ENCODE measurements around the gene SOBP. TPM values are rescaled to one million over a fixed set of nuclear protein-coding genes. Genes with fewer than 3 reads are reported as not detected.

Gene SOBP
- total and polyA plus RNA-seq, 2 donors (not counting 3 experiments of a cell fraction or from before 2014, with no cell fraction given) = 0.35 to 6.6 TPM

DNA sequence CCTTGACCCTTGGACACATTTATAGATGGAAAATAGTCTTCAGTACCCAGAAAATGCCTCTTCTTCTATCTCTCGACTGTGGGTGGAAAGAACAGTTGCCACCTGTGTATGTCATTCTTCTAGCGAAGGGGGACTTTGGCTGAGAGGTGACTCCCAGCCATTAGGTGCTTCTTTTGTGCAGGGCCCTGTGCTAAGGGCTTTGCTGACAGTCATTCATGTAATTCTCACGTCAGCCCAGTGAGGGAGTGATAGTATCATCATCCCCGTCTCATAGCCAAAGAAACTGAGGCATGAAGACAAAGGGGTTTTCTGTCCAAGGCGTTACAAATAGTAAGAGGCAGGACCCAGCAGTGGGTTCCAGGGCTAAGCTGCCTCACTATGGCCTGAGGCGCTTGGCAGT, 173.4 kb downstream of the SOBP start:
- Histone ChIP-seq H3K27ac (ENCODE audit: insufficient read depth, low read depth, low read length) (no peak overlapping the region), H3K9me1 (replicated peaks; ENCODE audit: control insufficient read depth, extremely low read depth, insufficient read depth, low read length) (no peaks in the 10 kb centered on the region), H3K9me3 (replicated peaks; ENCODE audit: control insufficient read depth, insufficient read depth, low read length) (no peaks in the 10 kb centered on the region), H3K36me3 (ENCODE audit: control insufficient read depth in 2 of 2, extremely low read depth in 1 of 2, insufficient read depth in 2 of 2, low read length in 2 of 2) (no peaks in the 10 kb centered on the region), H3K4me1 (ENCODE audit: control insufficient read depth, extremely low read depth, insufficient read depth, low read length) (peaks cover 14% of the 10 kb centered on the region), H3K4me3 (replicated peaks in 1 of 3; ENCODE audit: insufficient read depth in 1 of 3, low read depth in 1 of 3, low read length in 3 of 3) (no peak overlapping the region), H4K20me1 (replicated peaks; ENCODE audit: control insufficient read depth, extremely low read depth, insufficient read depth, low read length) (no peaks in the 10 kb centered on the region), H3K4me2 (ENCODE audit: insufficient read depth, low read length) (no peak overlapping the region), H2AFZ (ENCODE audit: low read depth, low read length) (no peak overlapping the region), H3K27me3 (ENCODE audit: control insufficient read depth in 2 of 2, insufficient read depth in 2 of 2, low read length in 2 of 2) (peaks cover 0 to 2% of the 10 kb centered on the region in 2 experiments), H3K9ac (replicated peaks; ENCODE audit: extremely low read depth, insufficient read depth, low read length) (no peak overlapping the region), H3K79me2 (ENCODE audit: control insufficient read depth, insufficient read depth, low read length) (no peaks in the 10 kb centered on the region)
- ChIA-PET POLR2A (no interaction called here), CTCF (no interaction called here)
- TF ChIP-seq, protein P1, sequence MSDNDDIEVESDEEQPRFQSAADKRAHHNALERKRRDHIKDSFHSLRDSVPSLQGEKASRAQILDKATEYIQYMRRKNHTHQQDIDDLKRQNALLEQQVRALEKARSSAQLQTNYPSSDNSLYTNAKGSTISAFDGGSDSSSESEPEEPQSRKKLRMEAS (IDR thresholded peaks at IDR 0.05; ENCODE audit: insufficient read depth, insufficient read length) = no peak
- no peak for TF ChIP-seq GATA2 (IDR thresholded peaks at IDR 0.05; ENCODE audit: insufficient read depth, insufficient read length, low read depth, low read length)
- no peak for TF ChIP-seq EZH2 (IDR thresholded peaks at IDR 0.05; ENCODE audit: borderline replicate concordance, low read depth, low read length, severe bottlenecking)
- no peak for TF ChIP-seq POLR2A (IDR thresholded peaks at IDR 0.05; ENCODE audit: low read depth, low read length)
- no peak for TF ChIP-seq POLR2AphosphoS5 (IDR thresholded peaks at IDR 0.05; ENCODE audit: insufficient read depth, low read depth, low read length)
- no peak for TF ChIP-seq JUN (IDR thresholded peaks at IDR 0.05; ENCODE audit: borderline replicate concordance, insufficient read depth, insufficient read length, low read depth)
- no peak for TF ChIP-seq FOS (IDR thresholded peaks at IDR 0.05; ENCODE audit: borderline replicate concordance, insufficient read depth, low read length)
- no peak for TF ChIP-seq MYC (IDR thresholded peaks at IDR 0.05; ENCODE audit: low read depth, low read length)
- TF ChIP-seq, protein P2, sequence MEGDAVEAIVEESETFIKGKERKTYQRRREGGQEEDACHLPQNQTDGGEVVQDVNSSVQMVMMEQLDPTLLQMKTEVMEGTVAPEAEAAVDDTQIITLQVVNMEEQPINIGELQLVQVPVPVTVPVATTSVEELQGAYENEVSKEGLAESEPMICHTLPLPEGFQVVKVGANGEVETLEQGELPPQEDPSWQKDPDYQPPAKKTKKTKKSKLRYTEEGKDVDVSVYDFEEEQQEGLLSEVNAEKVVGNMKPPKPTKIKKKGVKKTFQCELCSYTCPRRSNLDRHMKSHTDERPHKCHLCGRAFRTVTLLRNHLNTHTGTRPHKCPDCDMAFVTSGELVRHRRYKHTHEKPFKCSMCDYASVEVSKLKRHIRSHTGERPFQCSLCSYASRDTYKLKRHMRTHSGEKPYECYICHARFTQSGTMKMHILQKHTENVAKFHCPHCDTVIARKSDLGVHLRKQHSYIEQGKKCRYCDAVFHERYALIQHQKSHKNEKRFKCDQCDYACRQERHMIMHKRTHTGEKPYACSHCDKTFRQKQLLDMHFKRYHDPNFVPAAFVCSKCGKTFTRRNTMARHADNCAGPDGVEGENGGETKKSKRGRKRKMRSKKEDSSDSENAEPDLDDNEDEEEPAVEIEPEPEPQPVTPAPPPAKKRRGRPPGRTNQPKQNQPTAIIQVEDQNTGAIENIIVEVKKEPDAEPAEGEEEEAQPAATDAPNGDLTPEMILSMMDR (IDR thresholded peaks at IDR 0.05; ENCODE audit: extremely low read depth in 1 of 2, insufficient read depth in 1 of 2, low read depth in 1 of 2, low read length in 2 of 2) = no peak
- no TSS peak for BruUV-seq (replicated peaks)
- no peak for FAIRE-seq
- dilution Hi-C loops (cut with MboI; ENCODE audit: extremely low pct_ligation_motif_present, low sequenced_read_pairs) = no loop called here
- intact Hi-C loops (cut with micrococcal nuclease) = no loop called here
- no peak for DNase-seq (ENCODE audit: low read depth, low spot score)
